Spleen (tissue), 7 donors: ENCODE data around the gene PRSS38.

ENCODE experiments used
- POLR2A ChIP-seq, 3 donors: fragments of 450-650 bp; IDR thresholded peaks; one replicate each; pipeline ENCODE4 v1.5.1; 2017; ENCODE audit warnings: antibody characterized with exemption in 3 of 3, mild to moderate bottlenecking in 1 of 3
- POLR2AphosphoS5 ChIP-seq, 3 donors: sonication (generic); formaldehyde crosslinking; IDR thresholded peaks; one replicate each; pipeline ENCODE4 v1.5.1; 2017; ENCODE audit warnings: antibody characterized with exemption in 3 of 3
- TF ChIP-seq, protein P1 (sequence below), 11 experiments: fragments of 200-600 bp in 7 of 11; fragments of 450-650 bp in 4 of 11; sonication (generic) in 4 of 11; IDR thresholded peaks in 8 of 11; conservative IDR thresholded peaks in 3 of 11; 1 replicate in 7 of 11; 2 replicates in 4 of 11; pipeline versions ENCODE4 v1.4.0 to v1.8.0; 2016 to 2021; ENCODE audit warnings: antibody characterized with exemption in 11 of 11, inconsistent platforms in 4 of 11, mild to moderate bottlenecking in 1 of 11
- donor health status: DM: no; HTN: no; CAD: no; lungs with moderate emphysema.
- donor health status: DM: no; HTN: no; CAD: no.
- donor health status: DM: no; HTN: no; CAD: no.

DNA sequence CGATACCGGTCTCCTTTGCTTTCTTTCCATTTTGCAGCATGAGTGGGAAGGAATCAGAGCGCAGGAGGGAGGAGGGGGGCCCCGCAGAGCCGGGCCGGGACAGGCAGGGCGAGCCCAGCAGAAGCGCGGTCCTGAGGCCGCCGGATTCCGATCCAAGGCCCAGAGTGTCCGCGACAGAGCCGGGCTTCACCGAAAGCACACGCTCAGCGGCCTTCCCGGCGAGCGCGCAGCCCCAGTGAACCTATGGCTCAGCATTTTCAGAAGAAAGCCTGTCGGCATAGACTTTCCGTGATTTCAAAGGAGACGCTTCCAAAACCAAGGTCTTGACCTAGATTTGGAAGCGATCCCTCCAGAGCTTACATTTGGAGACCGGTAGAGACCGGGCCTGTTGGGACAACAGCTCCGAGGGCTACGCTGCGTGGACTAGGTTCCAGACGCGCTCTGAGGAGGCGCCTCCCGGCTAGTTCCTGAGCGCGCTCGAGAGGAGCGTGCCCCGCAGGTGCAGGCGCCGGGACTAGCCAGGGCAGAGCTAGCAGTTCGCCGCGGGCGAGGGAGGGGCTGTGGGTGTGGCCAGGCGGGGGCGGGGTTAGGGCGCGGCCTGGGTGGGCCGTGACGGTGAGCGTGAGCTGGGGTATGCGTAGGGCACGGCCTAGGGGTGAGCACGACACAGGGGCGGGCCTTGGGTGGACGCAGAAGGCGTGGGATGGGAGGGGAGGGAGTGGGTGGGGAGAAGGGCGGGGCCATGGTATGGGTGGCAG, 27.8 kb upstream of the PRSS38 start:
- TF ChIP-seq, protein P1, sequence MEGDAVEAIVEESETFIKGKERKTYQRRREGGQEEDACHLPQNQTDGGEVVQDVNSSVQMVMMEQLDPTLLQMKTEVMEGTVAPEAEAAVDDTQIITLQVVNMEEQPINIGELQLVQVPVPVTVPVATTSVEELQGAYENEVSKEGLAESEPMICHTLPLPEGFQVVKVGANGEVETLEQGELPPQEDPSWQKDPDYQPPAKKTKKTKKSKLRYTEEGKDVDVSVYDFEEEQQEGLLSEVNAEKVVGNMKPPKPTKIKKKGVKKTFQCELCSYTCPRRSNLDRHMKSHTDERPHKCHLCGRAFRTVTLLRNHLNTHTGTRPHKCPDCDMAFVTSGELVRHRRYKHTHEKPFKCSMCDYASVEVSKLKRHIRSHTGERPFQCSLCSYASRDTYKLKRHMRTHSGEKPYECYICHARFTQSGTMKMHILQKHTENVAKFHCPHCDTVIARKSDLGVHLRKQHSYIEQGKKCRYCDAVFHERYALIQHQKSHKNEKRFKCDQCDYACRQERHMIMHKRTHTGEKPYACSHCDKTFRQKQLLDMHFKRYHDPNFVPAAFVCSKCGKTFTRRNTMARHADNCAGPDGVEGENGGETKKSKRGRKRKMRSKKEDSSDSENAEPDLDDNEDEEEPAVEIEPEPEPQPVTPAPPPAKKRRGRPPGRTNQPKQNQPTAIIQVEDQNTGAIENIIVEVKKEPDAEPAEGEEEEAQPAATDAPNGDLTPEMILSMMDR (IDR thresholded peaks at IDR 0.05 in 8 of 11, conservative IDR thresholded peaks at IDR 0.05 in 3 of 11) = no peak
- TF ChIP-seq POLR2A (IDR thresholded peaks at IDR 0.05) (no peak), POLR2AphosphoS5 (IDR thresholded peaks at IDR 0.05) (peak; percentile 77 to 88 (median 85))
